Caco-2 (cell line): Measurements from ENCODE around the gene SPARC. TPM values are rescaled to one million over a fixed set of nuclear protein-coding genes. Genes with fewer than 3 reads are reported as not detected.

Experiments used
- BruUV-seq: library from RNA; stranded (reverse); fragments of 400-500 nt; replicated peaks from 2 replicates; lab custom pipeline; 2021; lab: Mats Ljungman, UMichigan
- CTCF ChIA-PET: fragments of 300-600 bp; sonication (Branson Sonifier 250); formaldehyde crosslinking; loops from one replicate; lab custom pipeline; 2022; ENCODE audit warnings: antibody characterized with exemption; lab: Charles Lee
- POLR2A ChIA-PET: fragments of 300-600 bp; sonication (Branson Sonifier 250); formaldehyde crosslinking; loops from one replicate; lab custom pipeline; 2022; ENCODE audit warnings: antibody characterized with exemption; lab: Charles Lee
- DNase-seq, 2 experiments: peaks; one replicate each; pipeline versions ENCODE4 v3.0.0 to v3.0.0-alpha.2; 2020 to 2022
- H3K27me3 ChIP-seq: replicated peaks from 2 replicates; pipeline ENCODE4 v1.6.0; 2011; ENCODE audit warnings: low read length; ENCODE audit not compliant: control insufficient read depth, insufficient read depth
- H3K36me3 ChIP-seq: 2 replicates; pipeline ENCODE4 v1.5.1; 2011; ENCODE audit warnings: low read length; ENCODE audit not compliant: control insufficient read depth, insufficient read depth
- H3K4me1 ChIP-seq: fragments of 250-450 bp; sonication (Bioruptor Pico); 2 replicates; pipeline ENCODE4 v1.5.1; 2020; ENCODE audit warnings: mild to moderate bottlenecking
- H3K4me3 ChIP-seq: 2 replicates; pipeline ENCODE4 v1.5.1; 2011; ENCODE audit warnings: low read depth, mild to moderate bottlenecking, control low read depth, low read length
- H3K9me3 ChIP-seq: fragments of 250-450 bp; sonication (Bioruptor Pico); 2 replicates; pipeline ENCODE4 v1.5.1; 2020; ENCODE audit warnings: mild to moderate bottlenecking, moderate library complexity
- H3K27ac Mint-ChIP-seq: one replicate; pipeline ENCODE4 v1.8.0; 2022; ENCODE audit warnings: mixed read lengths; ENCODE audit not compliant: unreplicated experiment
- H3K27me3 Mint-ChIP-seq: one replicate; pipeline ENCODE4 v1.8.0; 2022; ENCODE audit warnings: mixed read lengths; ENCODE audit not compliant: insufficient read depth, unreplicated experiment
- H3K36me3 Mint-ChIP-seq: one replicate; pipeline ENCODE4 v1.8.0; 2022; ENCODE audit warnings: mild to moderate bottlenecking, mixed read lengths; ENCODE audit not compliant: insufficient read depth, unreplicated experiment
- H3K4me1 Mint-ChIP-seq: one replicate; pipeline ENCODE4 v1.8.0; 2022; ENCODE audit warnings: low read depth, mixed read lengths; ENCODE audit not compliant: unreplicated experiment
- H3K4me3 Mint-ChIP-seq: one replicate; pipeline ENCODE4 v1.8.0; 2022; ENCODE audit warnings: mild to moderate bottlenecking, moderate library complexity, mixed read lengths; ENCODE audit not compliant: unreplicated experiment
- H3K9me3 Mint-ChIP-seq: one replicate; pipeline ENCODE4 v1.8.0; 2022; ENCODE audit warnings: mixed read lengths; ENCODE audit not compliant: unreplicated experiment
- CTCF ChIP-seq, 2 experiments: fragments of 200-600 bp in 1 of 2; IDR thresholded peaks; 1 replicate in 1 of 2; 2 replicates in 1 of 2; pipeline versions ENCODE4 v1.5.1 to v1.8.0; 2011 to 2022; ENCODE audit warnings: antibody characterized with exemption in 1 of 2, control low read depth in 1 of 2, inconsistent platforms in 1 of 2, low read depth in 1 of 2, low read length in 1 of 2, mild to moderate bottlenecking in 1 of 2, moderate library complexity in 1 of 2; ENCODE audit not compliant: insufficient read depth in 1 of 2, severe bottlenecking in 1 of 2, unreplicated experiment in 1 of 2
- intact Hi-C: fragments of 100-400 bp; cut with micrococcal nuclease; formaldehyde crosslinking; loops from one replicate; pipeline ENCODE4 v1.10.0; 2022; ENCODE audit not compliant: unreplicated experiment
- total RNA-seq: library from RNA; stranded (reverse); gene quantifications from 2 replicates; pipeline ENCODE4 v1.2.3, GENCODE V29; 2022

The SPARC gene
- total RNA-seq, 1 experiment from 2014 or later, result 22.7 TPM

- Histone ChIP-seq H3K4me1 (no peaks in the 10 kb centered on the region), H3K27me3 (no peaks in the 10 kb centered on the region), H3K36me3 (no peaks in the 10 kb centered on the region), H3K4me3 (no peak overlapping the region), H3K9me3 (no peaks in the 10 kb centered on the region)
- intact Hi-C loops, result no loop called here
- Mint-ChIP-seq H3K27ac (no peak overlapping the region), H3K27me3 (no peaks in the 10 kb centered on the region), H3K4me3 (no peak overlapping the region), H3K4me1 (no peaks in the 10 kb centered on the region), H3K9me3 (no peaks in the 10 kb centered on the region), H3K36me3 (no peaks in the 10 kb centered on the region)
- BruUV-seq, result no TSS peak
- POLR2A ChIA-PET, result no interaction called here
- no peak for TF ChIP-seq CTCF (IDR thresholded peaks at IDR 0.05; ENCODE audit: insufficient read depth in 1 of 2, low read depth in 1 of 2, low read length in 1 of 2, severe bottlenecking in 1 of 2, unreplicated experiment in 1 of 2)
- CTCF ChIA-PET, result interaction anchor here (1.9 kb wide), 1 partner anchor 62 kb away, joined by 10 read pairs; no protein-coding TSS in a partner anchor
- DNase-seq, result no peak
Observed at GRCh38 chr5:151721087-151721646, 34.5 kb upstream of the SPARC start.

GRCh38 chr5:151720215-151720614, 33.5 kb upstream of the SPARC start:
- intact Hi-C loops, result no loop called here
- no peaks in the 10 kb centered on the region for H3K9me3 ChIP-seq
- Mint-ChIP-seq H3K4me3 (no peak overlapping the region), H3K27ac (no peak overlapping the region), H3K9me3 (no peaks in the 10 kb centered on the region), H3K27me3 (no peaks in the 10 kb centered on the region), H3K36me3 (no peaks in the 10 kb centered on the region), H3K4me1 (no peaks in the 10 kb centered on the region)
- TF ChIP-seq CTCF (IDR thresholded peaks at IDR 0.05; ENCODE audit: insufficient read depth in 1 of 2, low read depth in 1 of 2, low read length in 1 of 2, severe bottlenecking in 1 of 2, unreplicated experiment in 1 of 2), result no peak
- BruUV-seq, result no TSS peak
- no peak for DNase-seq
- ChIA-PET CTCF (interaction anchor here (1.9 kb wide), 1 partner anchor 62 kb away, joined by 10 read pairs; no protein-coding TSS in a partner anchor), POLR2A (no interaction called here)
- H3K36me3 ChIP-seq, result no peaks in the 10 kb centered on the region
- H3K4me1 ChIP-seq, result no peaks in the 10 kb centered on the region
- no peak overlapping the region for H3K4me3 ChIP-seq
- no peaks in the 10 kb centered on the region for H3K27me3 ChIP-seq

GRCh38 chr5:151719228-151720000, 32.7 kb upstream of the SPARC start:
- H3K4me1 Mint-ChIP-seq, result no peaks in the 10 kb centered on the region
- H3K4me3 Mint-ChIP-seq, result no peak overlapping the region

More at GRCh38 chr5:151719228-151720000, 32.7 kb upstream of the SPARC start:
- Histone ChIP-seq H3K4me1 (no peaks in the 10 kb centered on the region), H3K36me3 (no peaks in the 10 kb centered on the region), H3K27me3 (no peaks in the 10 kb centered on the region), H3K4me3 (no peak overlapping the region), H3K9me3 (no peaks in the 10 kb centered on the region)
- intact Hi-C loops, result loop anchor here (1.0 kb wide), 1 partner anchor 60 kb away; no protein-coding TSS in a partner anchor
- DNase-seq, result peak in 1 of 2 experiments; percentile 42
- BruUV-seq, result no TSS peak
- POLR2A ChIA-PET, result no interaction called here
- Mint-ChIP-seq H3K36me3 (no peaks in the 10 kb centered on the region), H3K27me3 (no peaks in the 10 kb centered on the region), H3K27ac (no peak overlapping the region), H3K9me3 (no peaks in the 10 kb centered on the region)
- peak; percentile 30 to 38 for TF ChIP-seq CTCF (IDR thresholded peaks at IDR 0.05; ENCODE audit: insufficient read depth in 1 of 2, low read depth in 1 of 2, low read length in 1 of 2, severe bottlenecking in 1 of 2, unreplicated experiment in 1 of 2)
- CTCF ChIA-PET, result interaction anchor here (0.5 kb wide), 1 partner anchor 199 kb away, joined by 3 read pairs; no protein-coding TSS in a partner anchor
